HG02943 (cell line): ENCODE data around the gene IFRD1.

Source experiments
- ATAC-seq: cut with Tn5 transposase; IDR thresholded peaks from one replicate; pipeline ENCODE4 v1.9.1; 2021; ENCODE audit warnings: mild to moderate bottlenecking, low read depth, moderate library complexity; ENCODE audit not compliant: unreplicated experiment

The IFRD1 gene

GRCh38 chr7:112481833-112482670, 31.8 kb downstream of the IFRD1 start:
- ATAC-seq = no peak

- ATAC-seq = no peak
Observed at GRCh38 chr7:112484671-112485167, 34.5 kb downstream of the IFRD1 start.

- ATAC-seq = no peak
Observed at GRCh38 chr7:112485766-112486165, 35.5 kb downstream of the IFRD1 start.

- ATAC-seq = no peak
Observed at GRCh38 chr7:112487457-112488263, 37.4 kb downstream of the IFRD1 start.

- no peak for ATAC-seq
Observed at GRCh38 chr7:112488264-112488552, 37.9 kb downstream of the IFRD1 start.

- ATAC-seq = no peak
Observed at GRCh38 chr7:112492186-112492585, 41.9 kb downstream of the IFRD1 start.

GRCh38 chr7:112494656-112495055, 44.4 kb downstream of the IFRD1 start:
- ATAC-seq = no peak

- ATAC-seq = no peak
Observed at GRCh38 chr7:112495156-112495788, 45.0 kb downstream of the IFRD1 start.

GRCh38 chr7:112495810-112496462, 45.7 kb downstream of the IFRD1 start:
- ATAC-seq = no peak

- ATAC-seq = no peak
Observed at GRCh38 chr7:112497481-112497880, 47.2 kb downstream of the IFRD1 start.

- no peak for ATAC-seq
Observed at GRCh38 chr7:112500619-112501018, 50.4 kb downstream of the IFRD1 start.

GRCh38 chr7:112501801-112502503, 51.7 kb downstream of the IFRD1 start:
- no peak for ATAC-seq

- no peak for ATAC-seq
Observed at GRCh38 chr7:112502700-112503099, 52.4 kb downstream of the IFRD1 start.

GRCh38 chr7:112503361-112503972, 53.2 kb downstream of the IFRD1 start:
- no peak for ATAC-seq

- no peak for ATAC-seq
Observed at GRCh38 chr7:112504093-112504695, 53.9 kb downstream of the IFRD1 start.

GRCh38 chr7:112505495-112505894, 55.2 kb downstream of the IFRD1 start:
- no peak for ATAC-seq

- ATAC-seq = no peak
Observed at GRCh38 chr7:112508404-112508803, 58.1 kb downstream of the IFRD1 start.

GRCh38 chr7:112509402-112509801, 59.1 kb downstream of the IFRD1 start:
- no peak for ATAC-seq

- no peak for ATAC-seq
Observed at GRCh38 chr7:112510001-112510742, 59.9 kb downstream of the IFRD1 start.
